Skin of body (tissue), 2 donors: ENCODE measurements around the gene PRDX5. TPM values are rescaled to one million over a fixed set of nuclear protein-coding genes. Genes with fewer than 3 reads are reported as not detected.

ENCODE experiments used
- DNase-seq: peaks from one replicate; lab custom pipeline; 2025; lab: John Stamatoyannopoulos, UW
- total RNA-seq: library from RNA; depleted of rRNA; stranded (reverse); fragments of >200 nt; gene quantifications from one replicate; pipeline ENCODE4 v1.2.3, GENCODE V29; 2014

PRDX5 gene
- total RNA-seq = 81.9 TPM

- DNase-seq = peak; percentile 96
Measured at GRCh38 chr11:64317961-64318765, at the start of gene PRDX5. TSS of gene PRDX5 (plus strand) at chr11:64318121. CDS start at chr11:64318216, 95 bp downstream.

- DNase-seq = peak; percentile 51
Measured at GRCh38 chr11:64268893-64269539, 48.9 kb upstream of the PRDX5 start.

GRCh38 chr11:64269540-64270220 lies 48.2 kb upstream of the PRDX5 start:
- DNase-seq = peak; percentile 99

GRCh38 chr11:64275031-64275800 lies 42.7 kb upstream of the PRDX5 start:
- DNase-seq = no peak

GRCh38 chr11:64275841-64276240 lies 42.1 kb upstream of the PRDX5 start:
- DNase-seq = no peak

GRCh38 chr11:64276653-64277431 lies 41.1 kb upstream of the PRDX5 start:
- no peak for DNase-seq

GRCh38 chr11:64278576-64279190 lies 39.2 kb upstream of the PRDX5 start:
- no peak for DNase-seq

- DNase-seq = no peak
Measured at GRCh38 chr11:64281957-64282770, 35.8 kb upstream of the PRDX5 start.

- DNase-seq = no peak
Measured at GRCh38 chr11:64283092-64283491, 34.8 kb upstream of the PRDX5 start.

- DNase-seq = peak; percentile 93
Measured at GRCh38 chr11:64284048-64284961, 33.6 kb upstream of the PRDX5 start, which contains the start of gene BAD. TSS of gene BAD (minus strand) at chr11:64284665. CDS start at chr11:64284368, 297 bp downstream.

GRCh38 chr11:64284962-64285884 lies 32.7 kb upstream of the PRDX5 start, which contains the start of gene GPR137:
TSS of gene GPR137 (plus strand) at chr11:64285848. CDS start at chr11:64286525, 677 bp downstream.
- DNase-seq = peak; percentile 86

GRCh38 chr11:64285885-64286800 lies 31.8 kb upstream of the PRDX5 start:
- DNase-seq = no peak

GRCh38 chr11:64286801-64287159 lies 31.1 kb upstream of the PRDX5 start:
- no peak for DNase-seq

GRCh38 chr11:64287676-64288352 lies 30.1 kb upstream of the PRDX5 start:
- no peak for DNase-seq

- no peak for DNase-seq
Measured at GRCh38 chr11:64288353-64288750, 29.6 kb upstream of the PRDX5 start.
